ENCODE measurements around the gene HEXD.
"Not testable (repeated sequence)": the region's sequence is repeated elsewhere in the genome, so short reads cannot be mapped to it uniquely, and the experiment has no call there.

The HEXD gene

DNA sequence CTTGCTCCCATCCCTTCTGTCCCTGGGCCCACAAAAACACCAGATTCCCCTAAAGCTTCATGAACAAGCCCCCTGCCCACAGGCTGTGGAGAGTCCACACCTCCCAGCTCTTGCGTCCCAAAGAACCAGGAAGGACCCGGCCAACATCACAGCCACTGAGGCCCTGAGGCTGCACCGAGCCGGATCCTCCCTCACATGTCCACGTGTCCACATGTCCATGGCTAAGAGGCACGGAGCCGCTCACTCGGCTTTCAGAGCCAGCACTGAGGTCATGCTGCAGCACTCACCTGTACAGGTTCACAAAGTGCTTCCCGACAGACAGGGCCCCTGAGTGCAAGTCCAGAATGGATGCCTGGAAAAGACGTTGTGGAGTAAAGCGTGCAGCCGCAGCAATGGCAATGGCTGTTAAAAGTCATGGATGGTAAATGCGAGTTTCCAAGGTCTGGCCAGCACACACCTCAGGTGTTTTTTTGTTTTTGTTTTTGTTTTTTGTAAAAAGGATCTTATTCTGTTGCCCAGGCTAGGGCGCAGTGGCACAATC, 11.9 kb upstream of the HEXD start:
- TF ChIP-seq, protein P1, sequence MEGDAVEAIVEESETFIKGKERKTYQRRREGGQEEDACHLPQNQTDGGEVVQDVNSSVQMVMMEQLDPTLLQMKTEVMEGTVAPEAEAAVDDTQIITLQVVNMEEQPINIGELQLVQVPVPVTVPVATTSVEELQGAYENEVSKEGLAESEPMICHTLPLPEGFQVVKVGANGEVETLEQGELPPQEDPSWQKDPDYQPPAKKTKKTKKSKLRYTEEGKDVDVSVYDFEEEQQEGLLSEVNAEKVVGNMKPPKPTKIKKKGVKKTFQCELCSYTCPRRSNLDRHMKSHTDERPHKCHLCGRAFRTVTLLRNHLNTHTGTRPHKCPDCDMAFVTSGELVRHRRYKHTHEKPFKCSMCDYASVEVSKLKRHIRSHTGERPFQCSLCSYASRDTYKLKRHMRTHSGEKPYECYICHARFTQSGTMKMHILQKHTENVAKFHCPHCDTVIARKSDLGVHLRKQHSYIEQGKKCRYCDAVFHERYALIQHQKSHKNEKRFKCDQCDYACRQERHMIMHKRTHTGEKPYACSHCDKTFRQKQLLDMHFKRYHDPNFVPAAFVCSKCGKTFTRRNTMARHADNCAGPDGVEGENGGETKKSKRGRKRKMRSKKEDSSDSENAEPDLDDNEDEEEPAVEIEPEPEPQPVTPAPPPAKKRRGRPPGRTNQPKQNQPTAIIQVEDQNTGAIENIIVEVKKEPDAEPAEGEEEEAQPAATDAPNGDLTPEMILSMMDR (IDR thresholded peaks at IDR 0.05; ENCODE audit: borderline replicate concordance, control extremely low read depth, extremely low read depth, insufficient read depth, missing control alignments): no peak
- no peak for DNase-seq (ENCODE audit: low spot score)
- in situ Hi-C loops (cut with MboI; ENCODE audit: low sequenced_read_pairs, unreplicated experiment): loop anchor here (5.0 kb wide), 1 partner anchor 54 kb away; no protein-coding TSS in a partner anchor

DNA sequence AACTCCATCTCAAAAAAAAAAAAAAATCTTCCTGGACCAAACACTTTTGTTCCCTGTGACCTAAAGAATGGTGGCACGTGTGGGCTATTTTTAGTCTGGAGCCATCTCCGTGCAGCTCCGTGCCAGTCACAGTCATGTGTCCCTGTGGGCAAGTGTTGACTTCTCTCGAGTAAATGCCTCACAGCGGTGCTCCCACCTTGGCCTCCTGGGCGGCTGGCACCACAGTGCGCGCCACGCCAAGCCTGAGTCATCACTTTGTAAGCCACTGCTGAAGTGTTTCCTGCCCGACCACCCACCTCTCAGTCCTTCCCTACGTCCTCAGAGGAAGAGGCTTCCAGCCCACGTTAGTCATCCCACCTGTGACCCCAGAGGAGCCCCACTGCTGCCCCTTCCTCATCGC, 10.9 kb upstream of the HEXD start:
- TF ChIP-seq, protein P1 (IDR thresholded peaks at IDR 0.05; ENCODE audit: borderline replicate concordance, control extremely low read depth, extremely low read depth, insufficient read depth, missing control alignments): no peak
- in situ Hi-C loops (cut with MboI; ENCODE audit: low sequenced_read_pairs, unreplicated experiment): loop anchor here (5.0 kb wide), 1 partner anchor 55 kb away; no protein-coding TSS in a partner anchor

DNA sequence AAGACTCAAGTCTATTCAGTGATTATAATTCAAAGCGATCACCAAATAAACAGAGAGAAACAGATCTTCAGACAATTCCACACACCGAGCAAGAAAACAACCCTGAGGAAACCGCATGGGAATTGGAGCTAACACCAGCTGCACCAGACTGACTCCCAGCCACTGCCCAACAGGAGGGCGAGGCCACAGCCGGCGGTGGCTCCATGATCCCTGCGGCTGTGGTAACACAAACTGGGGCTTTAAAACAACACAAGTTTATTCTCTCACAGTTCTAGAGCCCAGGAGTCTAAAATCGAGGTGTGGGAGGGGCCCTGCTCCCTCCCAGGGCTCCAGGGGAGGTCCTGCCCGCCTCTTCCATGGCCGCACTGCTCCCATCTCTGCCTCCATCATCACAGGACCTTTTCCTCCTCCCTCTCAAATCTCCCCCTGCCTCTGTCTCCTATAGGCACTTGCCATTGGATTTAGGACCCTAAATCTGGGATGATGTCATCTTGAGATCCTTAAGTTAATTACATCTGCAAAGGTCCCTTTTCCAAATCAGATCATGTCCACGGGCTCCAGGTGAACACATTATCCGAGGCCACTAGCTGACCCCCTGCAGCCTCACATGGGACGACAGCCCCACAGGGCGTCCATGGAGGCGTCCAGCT, 9.7 kb upstream of the HEXD start:
- TF ChIP-seq, protein P1 (IDR thresholded peaks at IDR 0.05; ENCODE audit: borderline replicate concordance, control extremely low read depth, extremely low read depth, insufficient read depth, missing control alignments): no peak
- in situ Hi-C loops (cut with MboI; ENCODE audit: low sequenced_read_pairs, unreplicated experiment): loop anchor here (5.0 kb wide), 1 partner anchor 56 kb away; no protein-coding TSS in a partner anchor
- no peak for DNase-seq (ENCODE audit: low spot score)

More for the DNA sequence above, 10.9 kb upstream of the HEXD start:
- DNase-seq (ENCODE audit: low spot score): no peak

DNA sequence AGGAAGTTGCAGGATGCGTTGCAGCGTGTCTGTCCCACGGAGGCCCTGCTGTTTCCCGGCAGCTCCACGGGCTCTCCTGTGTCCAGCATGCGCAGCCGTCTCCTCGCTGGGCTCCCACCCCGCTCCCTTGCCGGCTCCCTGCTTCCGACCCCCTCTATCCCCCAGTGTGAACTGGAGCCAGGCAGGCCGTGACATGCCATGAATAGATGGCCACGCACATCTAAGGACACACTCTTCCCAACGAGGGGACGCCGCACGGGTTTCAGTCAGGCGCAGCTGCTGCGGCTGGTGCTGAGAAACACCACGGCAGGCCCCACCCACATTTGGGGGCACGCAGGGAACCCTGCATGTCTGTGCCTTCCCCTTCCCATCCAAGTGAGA, 9.2 kb upstream of the HEXD start:
- no peak for DNase-seq (ENCODE audit: low spot score)
- in situ Hi-C loops (cut with MboI; ENCODE audit: low sequenced_read_pairs, unreplicated experiment): loop anchor here (5.0 kb wide), 1 partner anchor 57 kb away; no protein-coding TSS in a partner anchor
- TF ChIP-seq, protein P1 (IDR thresholded peaks at IDR 0.05; ENCODE audit: borderline replicate concordance, control extremely low read depth, extremely low read depth, insufficient read depth, missing control alignments): no peak

DNA sequence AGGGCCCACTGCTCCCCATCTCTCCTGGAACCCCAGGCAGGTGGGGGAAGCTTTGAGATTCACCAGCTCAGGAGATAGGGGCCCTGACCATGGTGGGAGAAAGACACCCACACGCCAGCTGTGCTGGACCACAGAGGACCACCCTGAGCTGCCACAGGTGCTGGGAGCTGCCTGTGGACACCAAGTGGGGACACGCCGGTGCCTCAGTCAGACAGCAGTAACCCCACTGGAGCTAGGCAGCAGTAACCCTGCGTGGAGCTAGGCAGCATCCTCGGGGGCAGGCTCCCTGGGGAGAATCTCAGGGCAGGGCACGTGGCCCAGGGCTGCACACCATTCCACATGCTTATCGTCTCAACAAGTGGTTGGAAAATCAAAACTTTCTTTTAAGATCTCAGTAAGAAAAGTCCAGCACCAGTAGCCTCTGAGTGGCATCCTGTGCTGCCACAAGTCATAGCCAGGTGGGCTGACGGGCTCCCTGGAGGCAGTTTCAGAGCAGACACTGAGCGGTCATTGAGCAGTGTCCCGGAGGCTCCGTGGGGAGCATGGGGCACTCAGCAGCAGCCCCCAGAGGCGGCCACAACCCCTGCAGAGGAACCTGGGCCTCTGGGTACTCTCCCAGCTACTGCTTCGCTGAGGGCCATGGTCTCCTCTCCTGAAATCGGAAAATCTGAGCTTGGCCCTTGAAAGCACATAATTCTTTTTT, 8.0 kb upstream of the HEXD start:
- in situ Hi-C loops (cut with MboI; ENCODE audit: low sequenced_read_pairs, unreplicated experiment): no loop called here
- no peak for DNase-seq (ENCODE audit: low spot score)
- TF ChIP-seq, protein P1 (IDR thresholded peaks at IDR 0.05; ENCODE audit: borderline replicate concordance, control extremely low read depth, extremely low read depth, insufficient read depth, missing control alignments): no peak

DNA sequence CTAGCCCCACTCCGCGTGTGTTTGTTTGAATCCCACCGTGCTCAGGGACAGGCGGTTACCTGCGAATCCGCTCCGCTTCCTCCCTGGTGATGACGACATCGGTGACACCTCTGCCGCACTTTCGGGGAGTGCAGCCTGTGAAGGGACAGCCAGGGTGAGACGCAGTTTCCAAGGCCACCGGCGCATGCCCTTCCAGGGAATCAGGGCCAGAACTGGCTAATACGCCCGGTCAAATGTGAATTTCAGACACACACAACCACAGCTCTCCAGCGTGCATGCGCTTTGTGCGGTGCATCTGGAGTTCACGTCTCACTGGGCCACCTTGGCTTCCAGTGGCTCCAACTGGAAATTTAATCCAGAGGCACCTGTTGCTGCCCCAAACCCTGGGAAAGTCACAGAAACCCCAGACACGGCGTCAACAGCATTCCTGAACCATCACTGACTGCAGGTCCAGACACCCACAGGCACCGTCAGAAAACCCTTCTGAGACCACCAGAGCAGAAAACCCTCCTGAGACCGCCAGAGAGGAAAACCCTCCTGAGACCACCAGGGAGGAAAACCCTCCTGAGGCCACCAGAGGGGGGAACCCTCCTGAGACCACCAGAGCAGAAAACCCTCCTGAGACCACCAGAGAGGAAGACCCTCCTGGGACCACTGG, 6.6 kb upstream of the HEXD start:
- no peak for DNase-seq (ENCODE audit: low spot score)
- in situ Hi-C loops (cut with MboI; ENCODE audit: low sequenced_read_pairs, unreplicated experiment): no loop called here
- TF ChIP-seq, protein P1 (IDR thresholded peaks at IDR 0.05; ENCODE audit: borderline replicate concordance, control extremely low read depth, extremely low read depth, insufficient read depth, missing control alignments): no peak

DNA sequence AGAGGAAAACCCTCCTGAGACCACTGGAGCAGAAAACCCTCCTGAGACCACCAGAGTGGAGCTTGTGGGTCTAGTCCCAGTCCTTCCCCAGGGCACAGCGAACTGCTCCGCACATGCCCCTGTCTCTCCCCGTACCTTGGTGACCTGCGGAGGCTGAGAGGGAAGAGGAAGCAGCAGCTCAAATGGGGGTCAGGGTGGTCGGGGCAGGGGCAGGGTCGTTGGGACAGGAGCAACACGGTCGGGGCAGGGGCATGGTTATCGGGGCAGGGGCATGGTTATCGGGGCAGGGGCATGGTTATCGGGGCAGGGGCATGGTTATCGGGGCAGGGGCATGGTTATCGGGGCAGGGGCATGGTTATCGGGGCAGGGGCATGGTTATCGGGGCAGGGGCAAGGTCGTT, 6.1 kb upstream of the HEXD start:
- in situ Hi-C loops (cut with MboI; ENCODE audit: low sequenced_read_pairs, unreplicated experiment); DNase-seq (ENCODE audit: low spot score): not testable (repeated sequence)

All from GM13976 (cell line).